Neuron (in vitro differentiated cells): ENCODE measurements around the gene USP47.
"Not testable (repeated sequence)": the region's sequence is repeated elsewhere in the genome, so short reads cannot be mapped to it uniquely, and the experiment has no call there.

Source experiments
- H2AFZ ChIP-seq: one replicate; pipeline ENCODE4 v1.6.1; 2013; ENCODE audit warnings: low read depth, mild to moderate bottlenecking, inconsistent platforms, low read length, moderate library complexity
- H3K27me3 ChIP-seq: one replicate; pipeline ENCODE4 v1.6.1; 2013; ENCODE audit warnings: low read length; ENCODE audit not compliant: insufficient read depth
- H3K36me3 ChIP-seq: one replicate; pipeline ENCODE4 v1.6.1; 2013; ENCODE audit warnings: low read length; ENCODE audit not compliant: insufficient read depth
- H3K4me1 ChIP-seq: one replicate; pipeline ENCODE4 v1.6.1; 2013; ENCODE audit warnings: low read length; ENCODE audit not compliant: insufficient read depth
- H3K4me3 ChIP-seq: 2 replicates; pipeline ENCODE4 v1.5.1; 2013; ENCODE audit warnings: mild to moderate bottlenecking, low read length, moderate library complexity
- H3K9me3 ChIP-seq: one replicate; pipeline ENCODE4 v1.6.1; 2013; ENCODE audit warnings: low read length

Gene USP47

DNA sequence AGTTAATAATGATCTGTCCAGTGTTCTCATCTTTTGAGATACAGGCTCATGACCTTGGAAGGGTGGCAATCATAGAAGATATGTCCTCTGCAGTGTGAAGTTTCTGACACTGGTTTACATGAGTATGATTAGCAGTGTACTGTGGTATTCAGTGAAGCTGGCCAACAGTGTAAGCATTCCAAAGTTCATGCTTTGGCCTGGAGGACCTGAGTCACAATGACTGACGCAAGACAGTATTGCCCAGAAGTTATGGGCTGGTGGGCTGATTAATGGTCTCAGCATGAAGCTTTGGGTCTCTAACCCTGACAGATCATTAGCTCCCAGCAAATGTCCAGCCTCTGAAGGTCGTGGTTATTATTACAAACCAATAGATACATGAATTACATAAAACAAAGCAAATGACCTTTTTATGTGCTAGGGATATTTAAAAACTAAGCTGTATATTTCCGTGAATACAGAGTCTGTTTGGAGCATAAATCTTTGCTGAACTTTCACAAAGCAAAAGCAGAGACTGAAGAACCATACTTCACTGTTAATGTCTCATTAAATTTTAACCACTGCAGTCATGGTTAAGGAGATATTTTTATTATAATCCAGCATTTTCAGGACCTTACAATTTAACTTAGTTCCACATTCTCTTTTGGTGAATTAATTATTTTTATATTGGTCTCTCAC, 28.3 kb upstream of the USP47 start:
- H3K9me3 ChIP-seq: no peaks in the 10 kb centered on the region
- H3K36me3 ChIP-seq: no peaks in the 10 kb centered on the region
- H3K27me3 ChIP-seq: no peaks in the 10 kb centered on the region
- no peaks in the 10 kb centered on the region for H3K4me1 ChIP-seq
- H2AFZ ChIP-seq: no peak overlapping the region
- H3K4me3 ChIP-seq: no peak overlapping the region

DNA sequence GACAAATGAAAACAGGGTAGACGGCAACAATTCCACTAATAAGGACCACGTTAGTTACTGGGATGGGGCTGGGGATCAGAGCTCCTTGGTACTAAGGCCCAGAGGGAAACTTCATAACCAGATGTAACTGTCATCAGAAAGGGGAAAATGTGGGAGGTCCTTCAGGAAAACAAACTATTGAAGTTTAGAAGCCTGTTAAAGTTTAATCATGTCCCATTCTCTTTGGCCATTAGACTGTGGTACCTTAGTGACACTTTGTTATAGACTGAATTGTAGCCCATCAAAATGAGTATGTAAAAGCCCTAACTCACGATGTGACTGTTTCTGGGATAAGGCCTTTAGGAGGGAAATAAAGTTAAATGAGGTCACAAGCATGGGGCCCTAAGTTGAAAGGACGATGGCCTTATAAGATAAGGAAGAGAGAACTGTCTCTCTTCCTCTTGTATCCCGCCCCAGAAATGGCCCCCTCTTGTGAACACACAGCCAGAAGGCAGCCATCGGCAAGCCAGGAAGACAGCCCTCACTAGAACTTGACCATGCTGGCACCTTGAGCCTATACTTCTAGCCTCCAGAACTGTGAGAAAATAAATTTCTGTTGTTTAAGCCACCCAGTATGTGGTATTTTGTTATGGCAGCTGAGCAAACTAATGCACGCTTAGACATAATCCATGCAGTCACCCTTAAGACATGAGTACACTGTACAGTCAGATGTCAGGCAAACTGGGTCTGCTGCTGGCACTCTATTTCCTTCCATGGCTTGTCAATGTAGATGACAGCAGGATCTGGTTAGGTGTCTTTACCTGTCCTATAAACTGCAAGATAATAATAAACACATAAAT, 26.9 kb upstream of the USP47 start:
- no peaks in the 10 kb centered on the region for H3K36me3 ChIP-seq
- no peaks in the 10 kb centered on the region for H3K9me3 ChIP-seq
- H3K27me3 ChIP-seq: no peaks in the 10 kb centered on the region
- H3K4me3 ChIP-seq: no peak overlapping the region
- H2AFZ ChIP-seq: no peak overlapping the region
- H3K4me1 ChIP-seq: no peaks in the 10 kb centered on the region

DNA sequence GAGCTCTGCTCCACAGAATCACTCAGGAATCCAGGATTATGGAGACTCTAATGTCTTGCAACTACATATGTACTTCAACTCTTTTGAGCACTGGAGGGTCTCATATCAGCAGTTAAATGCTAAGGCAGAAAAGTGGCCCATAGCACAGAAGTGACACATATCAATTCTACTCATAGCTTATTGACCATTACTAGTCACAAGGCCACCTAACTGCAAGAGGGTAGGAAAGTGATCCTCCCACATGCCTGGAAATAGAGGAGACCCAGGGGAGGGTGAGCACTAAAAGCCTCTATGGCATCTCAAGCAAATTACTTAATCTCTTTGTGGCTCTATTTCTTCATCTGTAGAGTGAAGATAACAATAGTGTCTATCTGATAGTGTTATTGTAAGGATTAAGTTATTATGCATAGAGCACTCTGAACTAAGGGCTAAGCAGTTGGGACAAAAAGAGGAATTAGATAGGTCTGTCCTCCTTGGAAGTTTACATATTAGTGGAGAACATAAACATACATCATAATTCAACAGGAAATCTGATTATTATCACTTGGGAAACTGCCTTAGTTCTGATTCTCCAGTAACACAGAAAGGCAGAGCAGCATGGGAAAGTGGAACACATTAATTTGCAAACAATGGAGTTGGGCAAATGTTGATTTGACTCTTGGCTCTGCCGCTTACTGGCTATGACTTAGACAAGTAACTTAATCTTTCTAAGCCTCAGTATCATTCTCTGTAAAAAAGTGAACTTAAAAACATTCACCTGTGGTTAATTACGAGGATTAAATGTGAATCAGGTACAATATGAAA, 25.1 kb upstream of the USP47 start:
- Histone ChIP-seq H2AFZ (no peak overlapping the region), H3K4me3 (no peak overlapping the region), H3K27me3 (no peaks in the 10 kb centered on the region), H3K9me3 (no peaks in the 10 kb centered on the region), H3K36me3 (no peaks in the 10 kb centered on the region), H3K4me1 (no peaks in the 10 kb centered on the region)

DNA sequence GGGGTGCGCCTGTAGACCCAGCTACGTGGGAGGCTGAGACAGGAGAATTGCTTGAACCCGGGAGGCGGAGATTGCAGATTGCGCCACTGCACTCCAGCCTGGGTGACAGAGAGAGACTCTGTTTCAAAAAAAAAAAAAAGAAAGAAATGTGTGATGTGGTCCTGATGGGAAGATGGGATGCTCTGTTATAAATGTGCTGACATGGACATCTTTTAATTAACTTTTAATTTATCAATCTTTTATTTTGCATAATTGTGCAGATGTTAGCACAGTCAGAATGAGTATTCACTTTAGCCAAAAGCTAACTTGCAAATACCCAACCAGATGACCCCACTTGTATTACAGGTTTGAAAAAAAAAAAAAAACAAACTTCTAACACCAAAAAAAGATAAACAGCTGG, 23.8 kb upstream of the USP47 start:
- Histone ChIP-seq H3K9me3 (no peaks in the 10 kb centered on the region), H3K27me3 (no peaks in the 10 kb centered on the region), H3K36me3 (no peaks in the 10 kb centered on the region), H2AFZ (no peak overlapping the region), H3K4me3 (no peak overlapping the region), H3K4me1 (no peaks in the 10 kb centered on the region)

DNA sequence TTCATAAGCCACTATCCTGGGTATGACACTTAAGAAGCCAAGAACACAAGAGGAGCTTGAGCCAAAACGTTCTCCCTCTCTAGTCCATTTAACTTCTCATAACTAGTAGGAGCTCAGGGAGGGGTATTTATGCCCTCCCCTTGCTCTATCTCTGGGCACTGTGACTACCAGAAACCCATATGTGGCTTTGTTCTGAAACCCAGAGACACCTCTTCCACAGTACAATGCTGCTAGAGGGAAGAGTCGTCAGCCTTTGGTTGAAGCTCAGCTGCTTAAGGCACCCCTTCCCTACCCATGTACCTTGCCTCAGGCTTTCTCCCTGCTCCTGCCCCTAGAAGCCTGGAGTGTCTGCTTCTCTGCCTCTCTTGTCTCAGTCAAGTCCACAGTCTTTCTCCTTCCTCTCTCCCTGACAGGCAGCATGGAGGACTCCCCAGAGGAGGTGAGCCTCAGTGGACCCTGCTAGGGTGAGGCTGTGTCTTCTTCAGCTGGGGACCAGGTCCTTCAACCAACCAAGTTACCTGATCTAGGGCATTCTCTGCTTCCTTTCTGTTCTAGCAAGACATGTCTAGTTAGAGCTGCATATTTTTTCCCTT, 23.1 kb upstream of the USP47 start:
- Histone ChIP-seq H3K36me3 (no peaks in the 10 kb centered on the region), H3K4me1 (no peaks in the 10 kb centered on the region), H3K27me3 (no peaks in the 10 kb centered on the region), H3K9me3 (no peaks in the 10 kb centered on the region), H2AFZ (no peak overlapping the region), H3K4me3 (no peak overlapping the region)

DNA sequence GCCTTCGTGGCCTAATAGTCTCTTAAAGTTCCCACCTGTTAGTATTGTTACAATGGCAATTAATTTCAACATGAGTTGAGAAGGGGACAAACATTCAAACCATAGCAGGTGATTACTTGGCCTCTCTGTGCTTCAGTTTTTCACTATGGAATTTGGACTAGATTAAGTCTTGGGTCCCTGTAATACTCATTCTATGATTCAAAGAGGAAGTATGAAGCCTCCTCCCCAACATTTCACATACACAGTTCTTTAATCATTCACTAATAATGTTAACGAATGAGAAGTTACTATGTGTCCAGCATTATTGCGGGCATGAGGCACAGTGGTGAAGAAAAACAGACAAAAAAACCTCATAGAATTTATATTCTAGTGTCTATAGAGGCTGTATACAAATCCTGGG, 19.9 kb upstream of the USP47 start:
- H3K4me3 ChIP-seq: no peak overlapping the region
- H3K27me3 ChIP-seq: no peaks in the 10 kb centered on the region
- no peaks in the 10 kb centered on the region for H3K4me1 ChIP-seq
- no peaks in the 10 kb centered on the region for H3K36me3 ChIP-seq
- H3K9me3 ChIP-seq: no peaks in the 10 kb centered on the region
- H2AFZ ChIP-seq: no peak overlapping the region

GRCh38 chr11:11822946-11823345, 18.8 kb upstream of the USP47 start:
- no peak overlapping the region for H3K4me3 ChIP-seq
- no peaks in the 10 kb centered on the region for H3K27me3 ChIP-seq
- no peaks in the 10 kb centered on the region for H3K4me1 ChIP-seq
- no peaks in the 10 kb centered on the region for H3K36me3 ChIP-seq
- no peaks in the 10 kb centered on the region for H3K9me3 ChIP-seq
- no peak overlapping the region for H2AFZ ChIP-seq

DNA sequence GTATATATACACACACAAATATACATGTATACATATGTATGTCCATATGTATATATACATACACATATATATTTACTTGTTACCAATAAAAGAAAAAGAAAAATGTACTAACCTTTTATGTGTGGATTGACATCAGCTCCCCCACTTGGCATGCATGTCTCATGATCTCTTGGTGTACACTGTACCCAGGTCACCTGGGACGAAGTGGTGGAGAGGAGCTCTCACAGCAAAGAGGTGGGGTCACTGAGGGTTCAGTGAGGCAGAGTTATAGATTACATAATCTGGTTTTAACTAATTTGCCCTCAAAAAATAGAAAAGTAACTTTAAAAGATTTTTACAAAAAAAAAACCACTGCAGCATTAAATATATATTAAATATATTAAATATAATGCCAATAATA, 15.5 kb upstream of the USP47 start:
- Histone ChIP-seq H2AFZ (no peak overlapping the region), H3K4me3 (no peak overlapping the region), H3K9me3 (no peaks in the 10 kb centered on the region), H3K27me3 (no peaks in the 10 kb centered on the region), H3K4me1 (no peaks in the 10 kb centered on the region), H3K36me3 (no peaks in the 10 kb centered on the region)

GRCh38 chr11:11827272-11827671, 14.5 kb upstream of the USP47 start:
- Histone ChIP-seq H3K9me3 (no peaks in the 10 kb centered on the region), H2AFZ (no peak overlapping the region), H3K4me3 (no peak overlapping the region), H3K36me3 (no peaks in the 10 kb centered on the region), H3K4me1 (no peaks in the 10 kb centered on the region), H3K27me3 (no peaks in the 10 kb centered on the region)

DNA sequence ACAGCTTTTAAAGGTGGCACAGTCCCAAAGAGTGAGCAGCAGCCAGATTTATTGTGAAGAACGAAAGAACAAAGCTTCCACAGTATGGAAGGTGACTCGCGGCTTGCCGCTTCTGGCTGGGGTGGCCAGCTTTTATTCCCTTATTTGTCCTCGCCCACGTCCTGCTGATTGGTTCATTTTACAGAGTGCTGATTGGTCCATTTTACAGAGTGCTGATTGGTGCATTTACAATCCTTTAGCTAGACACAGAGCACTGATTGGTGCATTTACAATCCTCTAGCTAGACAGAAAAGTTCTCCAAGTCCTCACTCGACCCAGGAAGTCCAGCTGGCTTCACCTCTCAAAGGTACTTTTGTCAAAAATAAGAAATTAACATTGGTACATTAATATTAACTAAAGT, 10.4 kb upstream of the USP47 start:
- not testable (repeated sequence) for H3K27me3 ChIP-seq, H3K4me1 ChIP-seq

GRCh38 chr11:11836676-11837231, 5.0 kb upstream of the USP47 start:
- Histone ChIP-seq H3K27me3 (no peaks in the 10 kb centered on the region), H3K36me3 (no peaks in the 10 kb centered on the region), H3K4me3 (no peak overlapping the region), H2AFZ (no peak overlapping the region), H3K9me3 (no peaks in the 10 kb centered on the region), H3K4me1 (peaks cover 4% of the 10 kb centered on the region)

More for the DNA sequence above, 10.4 kb upstream of the USP47 start:
- not testable (repeated sequence) for H3K9me3 ChIP-seq, H2AFZ ChIP-seq, H3K36me3 ChIP-seq, H3K4me3 ChIP-seq

DNA sequence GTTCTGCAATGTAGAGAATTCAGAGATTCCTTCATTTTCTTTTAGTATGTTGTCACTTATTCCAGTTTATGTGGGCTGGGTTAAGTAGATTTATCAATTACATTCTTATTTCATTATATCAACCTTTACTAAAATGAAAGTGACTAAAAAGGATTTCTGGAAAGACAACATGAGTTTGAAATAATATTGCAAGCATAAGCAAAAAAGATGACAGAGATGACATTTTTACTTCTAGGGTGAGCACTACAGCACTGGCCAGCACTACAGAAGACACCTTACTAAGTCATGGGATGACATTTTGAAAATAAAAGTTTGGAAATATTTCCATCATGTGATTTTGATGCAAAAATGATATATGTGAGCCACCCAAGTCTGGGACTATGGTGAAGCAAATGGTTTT, 2.1 kb upstream of the USP47 start:
- Histone ChIP-seq H3K27me3 (no peaks in the 10 kb centered on the region), H3K4me3 (no peak overlapping the region), H3K36me3 (no peaks in the 10 kb centered on the region), H2AFZ (no peak overlapping the region), H3K9me3 (no peaks in the 10 kb centered on the region), H3K4me1 (peaks cover 18% of the 10 kb centered on the region)
